SK-N-SH (cell line): ENCODE measurements around the gene EFCAB12. TPM values are rescaled to one million over a fixed set of nuclear protein-coding genes. Genes with fewer than 3 reads are reported as not detected.
A peak's percentile ranks its signal among the peaks of the same experiment; 100 is the strongest.
"Not testable (repeated sequence)": the region's sequence is repeated elsewhere in the genome, so short reads cannot be mapped to it uniquely, and the experiment has no call there.

Experiments
- CTCF ChIA-PET: fragments of 300-600, 350-600 bp; formaldehyde crosslinking; extraction: SDS; loops from one replicate; lab custom pipeline; 2021; lab: Yijun Ruan, JAX
- POLR2A ChIA-PET: fragments of 350-600 bp; sonication (Branson Sonifier 250); formaldehyde crosslinking; extraction: SDS; loops from one replicate; lab custom pipeline; 2020; ENCODE audit warnings: antibody characterized with exemption, inconsistent platforms; lab: Yijun Ruan, JAX
- DNase-seq: peaks from one replicate; pipeline ENCODE4 v3.0.0; 2012
- H2AFZ ChIP-seq: fragments of 200-600 bp; sonication (generic); 2 replicates; pipeline ENCODE4 v1.8.1; 2016; ENCODE audit warnings: antibody characterized with exemption, mild to moderate bottlenecking, low read depth
- H3F3A ChIP-seq: fragments of 200-600 bp; sonication (generic); replicated peaks from 2 replicates; pipeline ENCODE3; 2016; ENCODE audit warnings: antibody characterized with exemption, mild to moderate bottlenecking; ENCODE audit not compliant: insufficient read depth
- H3K27ac ChIP-seq, 2 experiments: fragments of 200-500 bp in 1 of 2; fragments of 200-600 bp in 1 of 2; sonication (Bioruptor generic) in 1 of 2; sonication (generic), shearing (Covaris generic) in 1 of 2; 2 replicates each; pipeline versions ENCODE4 v1.5.1 to v1.6.1; 2014 to 2016; ENCODE audit warnings: low read depth in 2 of 2, inconsistent platforms in 1 of 2, low read length in 1 of 2, mild to moderate bottlenecking in 1 of 2, mixed read lengths in 1 of 2
- H3K27me3 ChIP-seq: fragments of 200-600 bp; sonication (generic), shearing (Covaris generic); 2 replicates; pipeline ENCODE4 v1.6.1; 2016; ENCODE audit warnings: mixed run types; ENCODE audit not compliant: insufficient read depth
- H3K36me3 ChIP-seq, 2 experiments: fragments of 200-500 bp in 1 of 2; fragments of 200-600 bp in 1 of 2; sonication (Bioruptor generic) in 1 of 2; sonication (generic) in 1 of 2; replicated peaks in 1 of 2; 2 replicates each; pipeline versions ENCODE3 to v1.5.1; 2014 to 2016; ENCODE audit warnings: low read length in 1 of 2, mild to moderate bottlenecking in 1 of 2; ENCODE audit not compliant: insufficient read depth in 2 of 2, control insufficient read depth in 1 of 2
- H3K4me1 ChIP-seq, 2 experiments: fragments of 200-500 bp in 1 of 2; fragments of 200-600 bp in 1 of 2; sonication (Bioruptor generic) in 1 of 2; sonication (generic), shearing (Covaris generic) in 1 of 2; 2 replicates each; pipeline versions ENCODE4 v1.5.1 to v1.6.1; 2014 to 2016; ENCODE audit warnings: low read depth in 1 of 2, low read length in 1 of 2, mixed run types in 1 of 2; ENCODE audit not compliant: insufficient read depth in 2 of 2, control insufficient read depth in 1 of 2
- H3K4me2 ChIP-seq: fragments of 200-600 bp; sonication (generic), shearing (Covaris generic); 2 replicates; pipeline ENCODE4 v1.6.1; 2017; ENCODE audit warnings: mixed run types
- H3K4me3 ChIP-seq, 2 experiments: fragments of 200-500 bp in 1 of 2; fragments of 200-600 bp in 1 of 2; sonication (Bioruptor generic) in 1 of 2; sonication (generic), shearing (Covaris generic) in 1 of 2; 2 replicates each; pipeline versions ENCODE4 v1.5.1 to v1.8.1; 2014 to 2016; ENCODE audit warnings: low read depth in 2 of 2, inconsistent platforms in 1 of 2, low read length in 1 of 2, mild to moderate bottlenecking in 1 of 2, mixed read lengths in 1 of 2, moderate library complexity in 1 of 2
- H3K79me2 ChIP-seq: fragments of 200-600 bp; sonication (generic); 2 replicates; pipeline ENCODE4 v1.8.1; 2017; ENCODE audit warnings: mild to moderate bottlenecking; ENCODE audit not compliant: insufficient read depth
- H3K9ac ChIP-seq: fragments of 200-600 bp; sonication (generic); 2 replicates; pipeline ENCODE4 v1.6.1; 2017; ENCODE audit warnings: mixed run types
- H3K9me2 ChIP-seq: fragments of 200-600 bp; sonication (generic); 2 replicates; pipeline ENCODE4 v1.6.1; 2017; ENCODE audit warnings: mixed run types
- H3K9me3 ChIP-seq: fragments of 200-600 bp; sonication (generic); 2 replicates; pipeline ENCODE4 v1.6.1; 2017; ENCODE audit warnings: mixed run types, mild to moderate bottlenecking, moderate library complexity
- H4K20me1 ChIP-seq: fragments of 200-600 bp; sonication (generic); 2 replicates; pipeline ENCODE4 v1.6.1; 2017; ENCODE audit warnings: mild to moderate bottlenecking, mixed run types; ENCODE audit not compliant: insufficient read depth
- CHD2 ChIP-seq: fragments of 150-350 bp; IDR thresholded peaks from 2 replicates; pipeline ENCODE4 v1.6.1; 2018; ENCODE audit warnings: low read length; ENCODE audit not compliant: partially characterized antibody
- SIN3A ChIP-seq: IDR thresholded peaks from 2 replicates; pipeline ENCODE4 v1.6.1; 2012; ENCODE audit warnings: low read depth, mild to moderate bottlenecking, low read length, moderate library complexity, borderline replicate concordance
- YY1 ChIP-seq: IDR thresholded peaks from 2 replicates; pipeline ENCODE4 v1.4.0; 2012; ENCODE audit warnings: low read depth, mild to moderate bottlenecking
- WGBS: methylation state at CpG from one replicate; pipeline ENCODE4 v1.1.6; 2017; ENCODE audit warnings: low lambda C conversion rate; 5-methylcytosine and 5-hydroxymethylcytosine counted together
- polyA plus RNA-seq, 3 experiments: library from polyadenylated mRNA; depleted of rRNA; stranded (reverse); fragments of >200 nt; gene quantifications; 2 replicates each; pipeline ENCODE4 v1.2.3, GENCODE V29; 2012

EFCAB12 gene
- polyA plus RNA-seq, 1 of the 3 experiments (the other 2 are of a cell fraction) = 0.38 TPM

DNA sequence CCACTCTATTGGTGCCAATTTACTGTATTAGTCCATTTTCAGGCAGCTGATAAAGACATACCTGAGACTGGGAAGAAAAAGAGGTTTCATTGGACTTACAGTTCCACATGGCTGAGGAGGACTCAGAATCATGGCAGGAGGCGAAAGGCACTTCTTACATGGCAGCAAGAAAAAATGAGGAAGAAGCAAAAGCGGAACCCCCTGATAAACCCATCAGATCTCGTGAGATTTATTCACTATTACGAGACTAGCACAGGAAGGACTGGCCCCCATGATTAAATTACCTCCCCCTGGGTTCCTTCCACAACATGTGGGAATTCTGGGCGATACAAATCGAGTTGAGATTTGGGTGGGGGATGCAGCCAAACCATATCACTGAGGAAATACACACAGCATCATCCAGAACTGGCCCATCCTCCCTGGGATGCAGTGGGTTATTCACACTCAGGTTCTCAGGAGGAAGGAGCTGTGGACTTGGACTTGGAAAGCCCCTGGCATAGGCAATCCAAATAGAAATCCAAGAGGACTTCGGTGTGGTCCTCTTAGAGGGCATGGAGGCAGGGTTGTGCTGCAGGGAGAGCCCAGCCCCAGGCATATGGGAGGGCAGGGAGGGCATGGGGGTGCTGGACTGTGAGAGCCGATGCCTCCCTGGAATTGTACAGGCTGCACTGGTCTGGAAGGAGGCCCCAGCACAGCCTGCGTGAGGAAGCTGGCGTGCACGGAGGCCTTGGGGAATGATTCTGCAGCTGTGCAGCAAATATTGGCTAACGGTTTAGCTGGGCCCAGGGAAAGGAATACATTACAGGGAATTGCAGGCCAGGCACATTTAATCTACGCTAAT lies 62.9 kb downstream of the EFCAB12 start:
- H4K20me1 ChIP-seq = no peaks in the 10 kb centered on the region
- no peaks in the 10 kb centered on the region for H3K27me3 ChIP-seq
- H3F3A ChIP-seq = no peaks in the 10 kb centered on the region
- peaks cover 0 to 15% of the 10 kb centered on the region in 2 experiments; a peak in 1 of 4 replicates for H3K4me1 ChIP-seq
- POLR2A ChIA-PET = interaction anchor here (1.2 to 1.5 kb wide), 2 partner anchors 49 to 50 kb away, joined by 3 to 4 read pairs; a partner anchor contains a TSS
- no peak overlapping the region for H3K4me3 ChIP-seq
- H3K79me2 ChIP-seq = no peaks in the 10 kb centered on the region
- H3K36me3 ChIP-seq = no peaks in the 10 kb centered on the region
- H3K27ac ChIP-seq = peak overlapping the region in 1 of 2 experiments; percentile 20; a peak in 1 of 4 replicates
- H3K4me2 ChIP-seq = no peak overlapping the region
- no peak for TF ChIP-seq SIN3A
- TF ChIP-seq YY1 = no peak
- no peak for TF ChIP-seq CHD2
- H3K9me2 ChIP-seq = no peaks in the 10 kb centered on the region
- 80% methylated on average over 11 of the region's 13 CpGs for WGBS
- H3K9me3 ChIP-seq = no peaks in the 10 kb centered on the region
- H2AFZ ChIP-seq = no peak overlapping the region
- CTCF ChIA-PET = interaction anchor here (0.8 to 1.4 kb wide), 3 partner anchors 18 to 49 kb away, joined by 3 to 5 read pairs (median 4); a partner anchor contains a TSS
- H3K9ac ChIP-seq = no peak overlapping the region
- no peak for DNase-seq

DNA sequence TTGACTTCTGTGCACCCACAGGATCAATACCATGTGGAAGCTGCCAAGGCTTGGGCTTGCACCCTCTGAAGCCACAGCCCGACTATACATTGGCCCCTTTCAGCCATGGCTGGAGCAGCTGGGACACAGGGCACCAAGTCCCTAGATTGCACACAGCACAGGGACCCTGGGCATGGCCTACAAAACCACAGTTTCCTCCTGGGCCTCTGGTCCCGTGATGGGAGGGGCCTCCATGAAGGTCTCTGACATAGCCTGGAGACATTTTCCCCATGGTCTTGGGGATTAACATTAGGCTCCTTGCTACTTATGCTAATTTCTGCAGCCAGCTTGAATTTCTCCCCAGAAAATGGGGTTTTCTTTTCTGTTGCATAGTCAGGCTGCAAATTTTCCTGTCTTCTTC lies 63.6 kb downstream of the EFCAB12 start:
- H3K4me2 ChIP-seq, H3K27ac ChIP-seq, H3K9ac ChIP-seq, H3F3A ChIP-seq, POLR2A ChIA-PET, CTCF ChIA-PET, H3K36me3 ChIP-seq, H3K9me2 ChIP-seq, H3K9me3 ChIP-seq, H3K27me3 ChIP-seq, H4K20me1 ChIP-seq, H3K4me3 ChIP-seq, H2AFZ ChIP-seq, H3K79me2 ChIP-seq, DNase-seq: not testable (repeated sequence)
- WGBS = 65% methylated on average over 2 of the region's 2 CpGs
- H3K4me1 ChIP-seq = peaks cover 0 to 22% of the 10 kb centered on the region in 2 experiments; a peak in 1 of 4 replicates

DNA sequence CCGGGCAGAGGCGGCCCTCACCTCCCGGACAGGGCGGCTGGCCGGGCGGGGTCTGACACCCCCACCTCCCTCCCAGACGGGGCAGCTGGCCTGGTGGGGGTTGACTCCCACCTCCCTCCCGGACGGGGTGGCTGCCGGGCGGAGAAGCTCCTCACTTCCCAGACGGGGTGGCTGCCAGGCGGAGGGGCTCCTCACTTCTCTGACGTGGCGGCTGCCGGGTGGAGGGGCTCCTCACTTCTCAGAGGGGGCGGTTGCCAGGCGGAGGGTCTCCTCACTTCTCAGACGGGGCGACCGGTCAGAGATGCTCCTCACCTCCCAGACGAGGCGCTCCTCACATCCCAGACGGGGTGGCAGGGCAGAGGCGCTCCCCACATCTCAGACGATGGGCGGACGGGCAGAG lies 65.1 kb downstream of the EFCAB12 start:
- POLR2A ChIA-PET, H3K79me2 ChIP-seq, H3K27me3 ChIP-seq, H2AFZ ChIP-seq, H3K36me3 ChIP-seq, CTCF ChIA-PET, H3K4me2 ChIP-seq, H3K4me3 ChIP-seq, H3K9me3 ChIP-seq, H3F3A ChIP-seq, H3K27ac ChIP-seq, H4K20me1 ChIP-seq, DNase-seq, H3K9ac ChIP-seq, H3K9me2 ChIP-seq: not testable (repeated sequence)
- 80% methylated on average over 1 of the region's 28 CpGs for WGBS
- H3K4me1 ChIP-seq = peaks cover 0 to 35% of the 10 kb centered on the region in 2 experiments; a peak in 1 of 4 replicates
